Measurements from ENCODE around the gene ECI2.

ECI2 gene

DNA sequence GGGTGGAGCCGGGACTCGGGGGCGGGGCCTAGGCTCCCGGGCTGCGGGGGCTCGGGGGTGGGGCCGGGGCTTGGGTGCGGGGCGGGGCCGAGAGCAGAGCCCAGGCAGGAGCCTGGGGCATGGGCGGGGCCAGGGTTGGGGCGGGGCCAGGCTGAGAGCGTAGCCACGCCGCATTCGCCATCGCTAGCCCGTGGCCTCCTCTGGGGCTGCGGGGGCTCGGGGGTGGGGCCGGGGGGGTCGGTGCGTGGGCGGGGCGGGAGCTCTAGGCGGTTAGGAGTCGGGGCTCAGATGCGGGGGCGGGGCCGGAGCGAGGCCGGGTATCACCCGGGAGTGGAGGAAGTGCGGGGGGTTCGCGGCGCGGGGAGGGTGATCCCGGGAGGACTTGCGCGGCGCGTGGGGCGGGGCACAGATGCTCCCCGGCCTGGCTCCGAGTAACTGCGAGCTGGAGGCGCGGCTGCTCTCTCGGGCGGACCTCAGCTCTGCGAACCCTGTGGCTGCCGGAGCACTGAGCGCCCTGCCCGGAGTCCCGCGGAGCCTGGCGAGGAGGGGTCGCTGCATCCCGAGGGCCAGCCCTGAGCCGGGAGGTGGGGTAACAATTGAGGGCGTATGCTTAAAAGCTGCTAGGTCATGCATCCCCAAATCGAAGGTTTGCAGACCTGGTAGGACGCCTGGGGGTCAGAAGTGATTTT lies 434 bp upstream of the ECI2 start:
- TF ChIP-seq CTCF (IDR thresholded peaks at IDR 0.05; ENCODE audit: borderline replicate concordance, control extremely low read depth, extremely low read depth, insufficient read depth, missing control alignments): no peak
- in situ Hi-C loops (cut with MboI; ENCODE audit: low sequenced_read_pairs, unreplicated experiment): no loop called here
- DNase-seq (ENCODE audit: low spot score): peak; percentile 99

- in situ Hi-C loops (cut with MboI; ENCODE audit: low sequenced_read_pairs, unreplicated experiment): no loop called here
- peak; percentile 3 for TF ChIP-seq CTCF (IDR thresholded peaks at IDR 0.05; ENCODE audit: borderline replicate concordance, control extremely low read depth, extremely low read depth, insufficient read depth, missing control alignments)
- DNase-seq (ENCODE audit: low spot score): no peak
Measured at GRCh38 chr6:4133941-4134838, 1.2 kb downstream of the ECI2 start.

DNA sequence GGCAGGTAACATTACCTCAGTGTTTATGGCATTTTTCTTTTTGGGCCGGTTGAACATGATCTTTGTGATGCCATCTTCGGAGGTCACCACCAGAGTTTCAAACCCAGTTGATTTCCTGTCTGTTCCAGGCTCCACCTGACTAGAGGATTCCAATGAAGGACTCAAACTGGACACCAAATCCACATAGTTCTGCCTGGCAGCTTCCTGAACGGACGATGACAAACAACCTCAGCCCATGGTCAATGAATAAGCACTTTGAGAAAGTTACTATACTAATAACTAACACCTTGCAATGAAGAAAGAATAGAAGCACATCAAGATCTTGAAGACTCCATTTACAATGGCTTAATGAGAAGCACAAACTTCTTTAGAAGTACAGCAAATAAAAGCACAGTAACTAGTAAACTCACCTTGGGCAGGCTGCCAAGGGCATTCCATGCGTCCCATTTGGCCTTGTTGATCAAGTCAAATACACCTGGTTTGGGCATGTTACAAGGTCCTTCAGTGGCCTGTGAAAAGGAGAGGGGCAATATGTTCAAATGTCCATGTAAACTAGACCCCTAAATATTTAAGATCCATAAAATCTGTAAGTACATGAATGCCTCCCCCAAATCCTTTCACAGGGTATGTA lies 4.9 kb downstream of the ECI2 start:
- in situ Hi-C loops (cut with MboI; ENCODE audit: low sequenced_read_pairs, unreplicated experiment): no loop called here
- TF ChIP-seq CTCF (IDR thresholded peaks at IDR 0.05; ENCODE audit: borderline replicate concordance, control extremely low read depth, extremely low read depth, insufficient read depth, missing control alignments): no peak
- no peak for DNase-seq (ENCODE audit: low spot score)

GRCh38 chr6:4129446-4129845 lies 5.9 kb downstream of the ECI2 start:
- in situ Hi-C loops (cut with MboI; ENCODE audit: low sequenced_read_pairs, unreplicated experiment): no loop called here
- DNase-seq (ENCODE audit: low spot score): no peak
- no peak for TF ChIP-seq CTCF (IDR thresholded peaks at IDR 0.05; ENCODE audit: borderline replicate concordance, control extremely low read depth, extremely low read depth, insufficient read depth, missing control alignments)

DNA sequence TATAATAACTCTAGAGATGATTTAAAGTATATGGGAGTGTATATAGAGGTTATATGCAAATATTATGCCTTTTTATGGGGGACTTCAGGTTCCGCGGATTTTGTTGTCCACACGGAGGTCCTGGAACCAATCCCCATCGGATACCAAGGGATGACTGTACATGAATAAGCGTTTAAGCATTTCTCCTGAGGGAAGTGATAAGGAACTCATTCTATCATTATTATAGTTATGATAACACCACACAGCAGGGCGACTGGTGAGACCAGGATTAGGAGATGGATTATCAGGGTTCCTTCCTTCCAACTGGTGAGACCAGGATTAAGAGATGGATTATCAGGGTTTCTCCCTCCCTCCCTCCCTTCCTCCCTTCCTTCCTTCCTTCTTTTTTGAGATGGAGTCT lies 6.6 kb downstream of the ECI2 start:
- no peak for TF ChIP-seq CTCF (IDR thresholded peaks at IDR 0.05; ENCODE audit: borderline replicate concordance, control extremely low read depth, extremely low read depth, insufficient read depth, missing control alignments)
- in situ Hi-C loops (cut with MboI; ENCODE audit: low sequenced_read_pairs, unreplicated experiment): no loop called here
- no peak for DNase-seq (ENCODE audit: low spot score)

DNA sequence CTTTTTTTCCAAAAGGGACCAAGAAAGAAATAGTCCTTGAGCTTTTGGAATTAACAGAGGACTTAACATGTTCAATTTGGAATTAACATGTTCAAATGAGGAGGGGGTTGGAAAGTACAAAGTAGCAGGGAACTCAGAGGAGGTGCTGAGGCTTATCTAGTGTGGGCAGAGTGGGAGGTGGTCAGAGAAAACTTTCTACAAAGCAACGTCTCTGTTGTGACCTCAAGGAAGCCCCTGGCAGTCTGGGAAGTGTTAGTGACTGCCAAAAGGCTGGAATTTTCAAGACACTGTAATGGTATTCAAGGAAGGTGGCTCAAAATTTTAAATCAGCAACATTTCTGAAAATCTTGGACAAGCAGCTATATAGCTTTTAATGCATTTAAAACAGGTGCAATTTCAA lies 7.3 kb downstream of the ECI2 start:
- no peak for DNase-seq (ENCODE audit: low spot score)
- in situ Hi-C loops (cut with MboI; ENCODE audit: low sequenced_read_pairs, unreplicated experiment): no loop called here
- no peak for TF ChIP-seq CTCF (IDR thresholded peaks at IDR 0.05; ENCODE audit: borderline replicate concordance, control extremely low read depth, extremely low read depth, insufficient read depth, missing control alignments)

Data from GM13976 (cell line).